ENCODE data around the gene VSTM2L.

Gene VSTM2L

DNA sequence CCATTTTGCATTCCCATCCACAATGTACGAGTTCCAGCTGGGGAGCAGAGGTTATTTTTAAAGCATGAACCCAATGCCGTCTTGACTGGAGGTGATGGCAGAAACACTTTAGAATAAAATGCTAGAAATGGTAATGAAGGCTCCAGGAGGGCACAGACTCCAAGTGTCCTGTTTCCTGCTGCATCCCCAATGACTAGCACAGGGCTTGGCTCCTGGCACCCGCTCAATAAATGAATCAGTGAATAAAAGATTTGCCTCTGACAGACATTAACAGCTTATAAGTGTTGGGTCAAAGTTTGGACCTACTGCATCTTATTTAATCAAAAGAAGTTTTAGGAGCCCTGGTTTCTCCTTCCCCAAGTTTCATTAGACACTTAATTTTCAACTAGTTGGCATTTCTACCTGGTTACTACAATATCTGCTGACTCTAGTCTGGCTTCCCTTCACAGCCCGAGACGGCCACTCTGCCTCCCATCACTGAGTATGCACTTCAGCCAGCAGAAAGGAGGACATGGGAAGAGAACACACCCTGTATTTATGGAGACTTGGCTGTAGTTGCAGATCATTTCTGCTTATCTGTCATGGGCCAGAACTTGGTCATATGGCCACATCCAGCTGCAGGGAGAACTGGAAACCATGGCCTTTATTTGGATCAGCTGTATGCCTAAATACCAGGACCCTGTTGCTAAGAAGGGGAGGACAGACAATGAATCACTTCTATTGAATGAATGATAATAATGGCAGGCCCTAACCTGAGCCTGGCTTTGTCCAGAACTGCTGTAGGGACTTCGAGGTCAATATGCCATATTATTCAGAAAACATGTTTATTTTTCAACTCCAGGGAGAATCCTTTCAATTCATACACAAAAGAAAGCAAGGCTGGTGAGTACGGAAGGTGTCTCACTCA lies 67.3 kb downstream of the VSTM2L start:
- DNase-seq (ENCODE audit: low spot score) = no peak

DNA sequence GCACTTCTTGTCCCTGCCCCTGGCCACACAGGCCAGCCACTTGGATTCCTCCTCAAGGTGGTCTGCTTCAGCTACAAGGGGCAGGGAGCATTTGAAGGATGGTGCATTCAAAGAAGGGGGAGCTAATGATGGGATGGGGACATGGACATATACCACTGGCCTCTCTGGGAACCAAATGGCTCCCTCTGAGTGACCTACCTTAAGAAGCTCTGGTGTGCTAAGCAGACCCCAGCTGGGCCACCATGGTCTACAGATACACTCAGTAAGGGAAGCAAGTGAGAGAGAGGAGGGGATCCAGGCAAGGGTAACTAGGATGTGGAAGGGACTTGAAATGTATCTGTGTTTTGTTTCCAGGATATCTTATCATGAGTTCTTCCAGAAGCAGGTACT lies 67.9 kb downstream of the VSTM2L start:
- no peak for DNase-seq (ENCODE audit: low spot score)

DNA sequence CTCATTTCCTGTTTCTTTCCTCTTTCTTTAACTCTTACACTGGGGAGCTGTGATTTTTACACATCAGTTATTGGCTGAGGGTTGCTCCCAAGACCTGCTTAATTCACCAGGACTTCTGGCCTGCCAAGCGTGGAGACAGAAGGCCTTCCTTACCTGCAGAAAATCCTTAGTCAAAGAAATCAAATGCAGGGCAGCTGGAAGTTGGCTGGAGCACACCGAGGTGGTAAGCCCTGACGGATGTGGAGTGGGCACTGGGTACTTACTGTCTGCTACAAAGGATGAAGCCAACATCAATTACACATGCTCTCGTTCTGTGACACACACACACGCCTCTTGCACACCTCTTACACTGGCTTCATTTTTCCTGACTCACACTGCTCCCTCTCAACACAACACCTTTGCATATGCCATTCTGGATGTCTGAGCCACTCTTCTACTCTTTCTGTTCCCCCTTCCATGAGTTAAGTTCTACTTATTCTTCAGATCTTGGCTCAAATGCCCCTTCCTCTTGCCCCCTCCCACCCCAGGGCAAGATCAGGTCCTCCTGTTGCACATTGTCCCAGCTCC lies 68.7 kb downstream of the VSTM2L start:
- no peak for DNase-seq (ENCODE audit: low spot score)

DNA sequence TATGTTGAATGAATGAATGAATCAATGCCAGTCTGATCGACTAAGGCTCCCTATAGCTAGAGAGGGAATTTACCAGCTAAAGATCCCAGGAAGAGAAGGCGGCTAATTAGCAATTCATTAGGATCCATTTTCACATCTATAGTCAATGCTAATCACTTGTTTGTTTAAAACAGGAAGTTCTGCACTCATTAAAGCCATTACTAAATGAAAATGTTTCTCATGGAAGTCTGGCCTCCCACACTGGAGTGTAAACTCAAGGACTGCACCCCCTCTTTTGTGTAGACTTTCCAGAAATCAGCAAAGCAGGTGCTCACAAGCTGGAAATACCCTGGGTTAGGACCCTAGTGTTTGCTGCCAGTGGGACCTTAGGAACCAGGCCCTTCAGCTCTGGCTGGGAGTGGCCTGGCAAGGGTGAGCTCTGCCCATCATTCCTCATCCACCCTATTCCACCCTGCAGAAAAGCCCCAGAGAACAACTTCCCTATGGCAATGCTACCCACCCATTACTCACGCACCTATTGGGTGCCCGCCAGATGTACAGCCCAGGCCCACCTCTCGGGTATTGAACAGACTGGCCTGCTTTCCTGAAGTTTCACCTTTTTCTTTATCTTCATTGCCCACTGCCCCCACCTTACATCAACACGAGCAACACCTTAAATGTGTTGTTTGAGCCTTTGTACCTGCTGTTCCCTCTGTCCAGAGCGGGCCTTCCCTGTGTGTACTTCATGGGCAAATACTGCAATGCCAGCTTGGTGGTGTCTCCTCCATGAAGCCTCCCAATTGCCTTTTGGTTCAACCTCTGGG lies 69.5 kb downstream of the VSTM2L start:
- no peak for DNase-seq (ENCODE audit: low spot score)

DNA sequence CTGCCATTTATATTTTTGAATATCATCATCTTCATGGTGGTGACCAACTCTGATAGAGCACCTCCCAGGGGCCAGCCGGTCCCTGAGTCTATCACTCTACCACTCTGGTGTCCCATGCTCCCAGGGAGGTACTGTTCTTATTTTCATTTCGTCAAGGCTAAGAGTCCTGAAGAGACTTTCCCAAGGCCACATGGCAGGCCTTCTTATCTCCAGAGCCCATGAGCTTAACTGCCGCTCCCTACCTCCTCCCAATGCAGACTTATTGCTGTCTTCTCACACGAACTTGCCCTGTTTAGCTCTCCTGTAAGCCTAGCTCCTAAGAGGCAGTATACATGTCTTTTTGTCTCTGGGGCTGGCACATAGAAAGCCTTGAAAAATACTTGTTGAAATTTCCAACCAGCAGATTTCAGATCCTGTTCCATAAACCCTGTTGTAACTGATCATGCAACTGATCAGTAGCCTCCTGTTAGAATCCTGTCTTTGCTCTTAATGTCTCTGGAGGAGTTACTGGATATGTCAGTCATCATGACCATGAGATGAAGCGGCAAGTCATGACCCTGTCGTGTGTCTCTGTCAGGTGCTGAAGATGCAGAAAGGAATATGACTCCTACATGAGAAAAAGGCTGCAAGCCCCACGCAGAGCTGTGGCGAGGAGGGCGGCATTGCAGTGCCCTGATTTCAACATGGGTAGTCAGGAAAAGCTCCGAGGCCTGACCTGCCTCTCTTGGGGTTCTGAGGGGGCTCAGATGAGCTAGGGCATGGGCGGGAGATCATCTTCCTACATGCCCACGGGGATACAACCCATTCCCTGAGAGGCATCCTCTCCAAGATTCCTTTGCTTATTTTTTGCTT lies 70.4 kb downstream of the VSTM2L start:
- no peak for DNase-seq (ENCODE audit: low spot score)

DNA sequence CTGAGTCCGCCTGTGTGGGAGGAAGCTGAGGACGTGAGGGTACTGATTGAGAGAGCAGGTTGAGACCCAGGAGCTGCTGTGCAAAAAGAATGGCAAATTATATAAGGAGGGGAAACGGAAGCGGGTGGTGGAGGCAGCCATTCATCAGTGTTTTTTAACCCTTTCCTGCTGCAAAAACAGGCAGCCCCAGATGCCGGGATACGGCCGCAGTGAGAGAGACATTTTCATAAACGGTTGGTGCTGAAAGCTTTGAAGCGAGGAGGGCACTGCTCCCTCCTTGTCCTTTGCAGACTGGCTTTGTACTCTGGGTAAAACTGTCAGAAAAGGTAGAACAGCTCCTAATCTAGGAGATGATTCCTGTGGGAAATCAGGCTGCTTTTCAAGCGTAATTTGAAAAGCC lies 74.0 kb downstream of the VSTM2L start:
- DNase-seq (ENCODE audit: low spot score) = no peak

DNA sequence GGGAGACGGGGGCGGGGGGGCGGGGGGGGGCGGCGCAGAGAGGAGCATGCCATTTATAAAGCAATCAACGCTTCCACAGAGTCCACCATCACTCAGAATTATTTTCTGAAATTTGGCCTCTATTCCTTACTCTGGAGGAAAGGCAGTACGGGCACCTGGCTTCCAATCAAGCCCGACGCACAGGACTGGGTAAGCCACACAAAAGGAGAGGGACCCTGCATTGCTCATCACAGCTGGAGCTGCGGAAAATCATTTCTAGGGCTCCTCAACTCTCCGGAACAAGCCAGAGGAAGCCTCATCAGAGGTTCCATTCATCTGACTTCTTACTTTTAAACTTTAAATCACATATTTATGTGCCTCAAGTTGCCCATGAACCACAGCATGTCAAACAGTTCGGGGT lies 74.4 kb downstream of the VSTM2L start:
- DNase-seq (ENCODE audit: low spot score) = no peak

DNA sequence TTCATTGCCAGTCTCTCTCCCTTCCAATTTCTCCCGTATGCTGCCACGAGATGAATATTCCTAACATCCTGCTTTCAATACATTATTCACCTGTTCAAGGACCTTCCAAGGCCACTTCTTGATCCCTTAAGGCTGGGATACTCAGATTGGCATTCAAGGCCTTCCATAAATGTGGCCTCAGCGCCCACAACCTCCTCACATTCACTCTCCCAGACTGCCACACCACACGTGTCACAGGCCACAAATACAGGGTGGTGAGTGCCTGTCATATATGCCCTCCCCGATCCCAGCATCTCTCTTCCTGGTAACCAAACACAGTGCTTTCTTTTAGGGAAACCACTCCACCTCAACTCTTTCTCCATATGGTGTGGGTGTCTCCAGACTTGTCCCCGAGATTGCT lies 74.9 kb downstream of the VSTM2L start:
- DNase-seq (ENCODE audit: low spot score) = no peak

DNA sequence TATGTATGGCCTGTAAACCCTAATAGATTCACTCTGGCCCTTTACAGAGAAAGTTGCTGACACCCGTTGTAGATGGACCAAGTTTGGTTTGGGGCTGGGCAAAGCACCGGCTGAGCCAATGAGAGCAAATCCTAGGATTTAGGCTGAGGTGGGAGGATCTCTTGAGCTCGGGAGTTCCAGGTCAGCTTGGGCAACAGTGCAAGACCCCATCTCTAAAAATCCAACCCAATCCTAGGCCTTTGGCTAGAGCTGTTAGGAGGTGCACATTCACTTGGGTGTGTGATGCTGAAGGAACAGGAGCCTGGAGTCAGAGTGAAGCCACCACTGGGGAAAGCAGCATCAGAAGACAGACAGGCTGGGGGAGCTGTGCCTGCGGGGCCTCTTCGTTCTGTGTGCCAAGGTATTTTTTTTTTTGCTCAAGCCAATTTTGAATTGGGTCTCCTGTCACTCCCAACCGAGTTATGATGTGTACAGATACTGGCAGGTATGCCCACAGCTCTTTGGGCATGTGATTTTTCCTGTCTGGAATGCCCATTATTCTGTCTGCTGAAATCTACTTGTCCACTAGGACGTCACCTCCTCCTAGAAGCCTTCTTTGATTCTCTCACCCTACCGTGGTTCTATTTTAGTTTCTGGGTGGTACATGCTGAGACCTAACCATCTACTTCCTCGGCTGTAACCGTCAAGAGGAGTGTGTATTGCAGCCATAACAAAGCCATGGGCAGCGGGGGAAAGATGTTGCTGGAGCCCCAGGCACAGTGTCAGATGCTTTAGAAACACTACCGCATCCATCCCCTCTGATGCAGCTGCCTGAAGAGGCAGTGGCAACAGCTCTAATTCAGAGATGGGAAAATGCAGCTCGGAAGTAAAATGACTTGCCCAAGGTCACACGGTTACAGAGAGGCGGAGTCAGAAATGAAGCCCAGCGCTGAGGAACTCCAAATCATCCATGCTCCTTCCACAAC lies 76.4 kb downstream of the VSTM2L start:
- DNase-seq (ENCODE audit: low spot score) = no peak

DNA sequence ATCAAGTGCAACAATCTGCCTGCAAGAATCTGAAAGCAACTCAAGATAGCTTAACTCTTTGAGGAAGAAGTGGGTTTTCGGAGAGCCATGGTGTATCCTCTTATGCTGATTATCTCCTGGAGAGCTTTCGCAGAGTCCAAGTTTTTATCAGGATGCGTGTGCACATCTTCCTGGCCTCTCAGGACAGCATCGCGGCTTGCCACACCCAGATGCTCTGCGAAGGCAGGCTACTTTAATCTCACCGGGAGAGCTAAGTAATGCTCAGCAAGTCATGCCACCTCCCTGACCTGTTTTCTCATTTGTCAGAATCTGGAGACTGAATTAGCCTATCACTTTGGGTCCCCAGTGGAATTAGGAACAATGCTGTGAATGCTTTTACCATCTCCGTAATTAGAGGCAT lies 77.5 kb downstream of the VSTM2L start:
- no peak for DNase-seq (ENCODE audit: low spot score)

DNA sequence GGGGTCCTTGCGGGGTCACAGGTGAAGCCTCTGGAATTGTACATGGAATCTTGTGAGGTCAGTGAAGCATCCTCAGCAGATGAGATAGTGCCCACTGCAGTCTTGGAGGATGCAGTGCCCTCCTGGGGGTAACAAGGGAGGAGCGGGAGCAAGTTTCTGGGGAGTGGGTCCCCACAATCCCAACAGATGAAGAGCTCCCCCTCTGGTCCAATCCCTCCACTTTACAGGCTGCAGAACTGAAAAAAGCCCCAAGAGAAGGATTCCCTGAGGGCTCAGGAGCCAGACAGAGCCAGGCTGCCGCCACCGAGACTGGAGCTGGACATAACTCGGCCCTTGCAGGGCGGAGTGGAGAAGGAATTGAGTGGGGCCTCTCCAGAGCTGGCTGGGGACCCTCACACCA lies 77.9 kb downstream of the VSTM2L start:
- no peak for DNase-seq (ENCODE audit: low spot score)

DNA sequence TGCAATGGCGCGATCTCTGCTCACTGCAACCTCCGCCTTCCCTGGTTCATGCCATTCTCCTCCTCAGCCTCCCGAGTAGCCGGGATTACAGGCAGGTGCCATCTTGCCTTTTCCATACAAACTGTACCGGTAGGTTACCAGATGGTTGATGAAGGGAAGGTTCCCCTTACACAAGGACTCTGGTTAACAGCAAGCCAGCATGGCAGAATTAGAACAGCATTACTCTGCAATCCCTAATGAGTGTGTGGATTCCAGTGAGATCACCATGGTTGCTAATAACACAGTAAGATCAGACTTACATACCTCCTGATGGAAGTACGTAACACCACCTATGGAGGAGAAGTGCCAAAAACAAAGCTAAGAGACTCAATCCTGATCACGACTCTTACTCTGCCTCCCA lies 78.6 kb downstream of the VSTM2L start:
- no peak for DNase-seq (ENCODE audit: low spot score)

DNA sequence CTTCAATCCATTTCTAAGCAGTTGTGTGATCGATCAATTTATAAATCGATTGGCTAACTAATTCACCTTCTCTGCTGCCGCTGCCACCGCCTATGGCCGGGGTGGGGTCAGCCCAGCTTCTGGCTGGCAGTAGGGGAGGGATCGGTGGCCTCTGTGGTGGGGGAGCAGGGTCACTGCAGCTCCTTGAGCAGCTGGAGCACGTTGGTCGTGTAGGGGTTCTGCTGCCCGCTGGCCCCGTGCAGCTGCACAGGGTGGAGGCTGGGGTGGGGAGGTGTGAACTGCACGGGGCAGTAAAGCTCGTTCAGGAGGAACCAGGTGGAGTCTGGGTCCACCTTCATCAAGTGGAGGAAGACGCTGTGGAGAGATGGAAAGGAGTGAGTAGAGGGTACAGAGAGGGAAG lies 80.4 kb downstream of the VSTM2L start:
- no peak for DNase-seq (ENCODE audit: low spot score)

DNA sequence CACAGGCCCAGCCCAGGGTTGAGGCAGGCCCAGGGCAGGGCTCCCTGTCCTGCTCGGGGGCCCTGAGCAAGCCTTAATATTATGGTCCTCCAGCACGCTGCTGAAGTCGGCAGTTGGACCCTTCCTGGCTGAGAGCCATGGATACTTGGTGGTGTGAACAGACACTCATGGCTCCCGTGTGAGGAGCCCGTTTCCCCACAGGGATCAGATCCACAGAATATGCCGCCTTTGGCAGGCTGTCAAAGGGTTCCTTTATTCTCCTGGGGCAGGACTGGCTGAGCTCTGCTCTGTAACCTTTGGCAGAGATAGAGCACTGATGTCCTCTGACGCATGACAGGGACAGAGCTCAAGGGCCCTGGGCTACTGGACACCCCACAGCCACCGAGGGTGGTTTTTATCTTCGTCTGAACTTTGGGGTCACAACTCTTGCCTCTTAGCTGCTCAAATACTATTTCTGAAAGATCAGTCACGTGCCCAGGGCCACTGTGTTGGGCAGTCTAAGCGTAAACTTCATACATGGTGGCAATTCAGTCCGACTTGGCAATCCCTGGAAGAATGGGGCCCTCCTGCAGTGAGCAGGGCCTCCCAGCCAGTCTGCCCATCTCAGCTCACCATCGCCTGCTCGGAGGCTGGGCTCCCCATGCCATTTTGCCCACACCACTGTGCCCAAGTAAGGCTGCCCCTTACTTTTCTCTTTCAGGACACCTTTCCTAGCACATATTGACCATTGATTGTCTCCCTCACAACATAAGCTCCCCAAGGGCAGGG lies 81.3 kb downstream of the VSTM2L start:
- DNase-seq (ENCODE audit: low spot score) = no peak

DNA sequence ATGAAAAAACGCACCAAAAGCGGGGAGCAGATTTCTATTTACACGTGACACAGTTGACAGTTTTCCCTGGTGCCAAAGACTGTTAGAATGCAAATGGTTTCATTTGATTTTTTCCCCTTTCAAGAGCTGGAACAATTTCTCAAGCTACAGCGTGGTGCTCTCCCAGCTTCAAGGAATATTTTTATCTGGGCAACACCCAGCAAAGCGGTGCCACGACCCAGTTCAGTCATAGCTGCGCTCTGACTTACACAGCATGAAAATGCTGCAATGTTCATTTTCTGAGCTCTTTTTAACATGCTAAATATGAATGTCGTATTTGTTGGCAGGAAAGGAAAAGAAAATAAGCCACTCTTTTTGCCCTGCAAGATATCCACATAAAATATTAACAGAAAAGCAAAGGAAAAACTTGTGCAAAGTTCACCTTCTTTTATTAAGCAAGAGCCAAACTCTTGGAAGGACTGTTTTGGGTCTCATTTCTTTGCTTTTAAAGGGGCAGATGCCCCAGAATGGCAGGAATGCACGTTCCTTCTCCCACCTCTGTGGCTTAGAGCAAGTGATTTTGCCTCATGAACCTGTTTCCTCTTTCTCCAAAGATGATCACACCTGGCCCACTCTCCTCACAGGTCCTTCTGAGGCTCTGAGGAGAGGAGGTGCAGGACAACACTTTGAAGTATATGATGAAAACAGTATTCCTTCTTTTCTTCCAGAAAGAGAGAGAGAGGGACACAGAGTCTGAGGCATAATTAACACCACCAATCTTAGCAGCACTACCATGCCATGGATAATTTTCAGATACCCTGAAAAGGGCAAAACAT lies 83.3 kb downstream of the VSTM2L start:
- DNase-seq (ENCODE audit: low spot score) = no peak

DNA sequence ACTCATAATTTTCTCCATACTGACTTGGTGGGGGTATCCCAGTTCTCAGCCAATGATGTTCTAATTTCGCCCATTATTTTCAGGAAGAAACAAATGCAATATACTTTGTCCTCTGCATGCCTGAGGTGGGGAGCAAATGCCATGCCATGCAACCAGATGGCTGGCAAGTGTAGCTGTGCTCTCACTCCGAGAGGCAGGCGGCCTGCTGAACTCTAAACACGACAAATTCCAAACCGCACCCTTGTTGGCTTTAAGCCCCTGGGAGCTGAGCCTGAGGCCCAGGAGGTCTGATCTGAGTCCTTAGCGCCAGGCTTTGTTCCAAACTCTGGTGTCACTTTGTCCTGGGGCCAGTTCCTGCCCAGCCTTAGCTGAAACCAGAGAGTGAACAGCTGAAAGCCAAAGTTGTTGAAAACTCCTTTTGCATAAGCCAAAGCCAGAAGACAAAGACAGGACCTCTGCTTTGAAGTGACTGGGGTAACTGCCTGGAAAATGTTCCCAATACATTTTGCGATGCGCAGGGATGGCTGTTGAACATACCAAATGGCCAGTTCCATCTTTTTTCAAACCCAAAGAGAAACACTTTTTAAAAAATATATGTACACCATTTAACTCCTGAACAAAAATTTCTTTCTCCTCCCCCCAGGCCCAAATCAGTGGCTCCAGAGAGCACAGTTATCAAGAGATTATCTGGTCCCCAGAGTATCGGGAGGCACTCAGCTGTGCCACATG lies 84.1 kb downstream of the VSTM2L start:
- DNase-seq (ENCODE audit: low spot score) = no peak

DNA sequence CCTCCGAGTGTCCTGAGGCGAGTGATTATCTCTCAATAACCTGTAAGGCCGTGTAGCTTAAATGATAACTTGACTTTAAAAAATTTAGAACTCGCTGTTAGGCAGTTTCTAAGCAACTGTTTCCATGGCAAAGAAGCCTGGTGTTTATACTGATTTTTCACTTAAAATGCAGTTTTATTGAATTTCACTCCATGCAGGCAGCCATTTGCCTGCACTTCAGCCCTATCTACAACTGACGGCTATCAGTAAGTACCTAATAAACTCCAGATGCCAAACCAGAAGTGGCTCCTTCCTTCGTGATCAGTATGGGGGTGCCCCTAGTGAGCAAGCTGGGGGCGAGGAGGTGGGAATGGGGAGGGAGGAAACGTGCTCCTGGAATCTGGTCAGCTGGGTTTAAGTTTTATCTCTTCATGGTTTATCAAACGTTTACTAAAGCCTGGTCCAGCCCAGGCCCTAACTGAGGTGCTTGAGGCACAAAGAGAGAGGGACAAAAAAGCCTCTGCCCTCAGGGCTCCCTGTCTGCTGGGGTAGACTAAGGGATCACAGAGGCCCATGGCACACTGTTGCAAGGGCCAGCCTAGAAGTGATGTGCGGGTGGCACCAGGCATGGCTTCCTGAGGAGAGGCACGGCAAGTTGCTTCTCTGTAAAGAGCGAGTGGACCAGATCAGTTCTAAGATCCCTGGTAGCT lies 84.8 kb downstream of the VSTM2L start:
- DNase-seq (ENCODE audit: low spot score) = no peak

All from left forelimb (tissue), 1 donor.